ENCODE data around the gene BORCS5. TPM values are rescaled to one million over a fixed set of nuclear protein-coding genes. Genes with fewer than 3 reads are reported as not detected.

The BORCS5 gene
- total and polyA plus RNA-seq, 2 of the 8 experiments (the other 6 are each of a cell fraction or from before 2014, with no cell fraction given): 8.3 to 17.4 TPM

- no peak overlapping the region for H2BK20ac ChIP-seq (ENCODE audit: low read length)
- H3K27me3 ChIP-seq (replicated peaks in 1 of 4; ENCODE audit: control insufficient read depth in 3 of 4, extremely low read depth in 1 of 4, insufficient read depth in 3 of 4, low read length in 3 of 4): no peaks in the 10 kb centered on the region
- H2BK5ac ChIP-seq (ENCODE audit: low read depth, low read length): no peak overlapping the region
- H3K79me1 ChIP-seq (ENCODE audit: low read depth, low read length): no peaks in the 10 kb centered on the region
- DNase-seq (ENCODE audit: low read depth in 1 of 2, low spot score in 2 of 2): no peak
- H3K56ac ChIP-seq (replicated peaks; ENCODE audit: insufficient read length, low read depth, low read length): no peak overlapping the region
- H3K4me1 ChIP-seq (replicated peaks in 1 of 4; ENCODE audit: control insufficient read depth in 3 of 4, insufficient read depth in 4 of 4, low read length in 3 of 4): peaks cover 0 to 3% (median 0%) of the 10 kb centered on the region in 4 experiments; a peak in 2 of 7 replicates
- no peak overlapping the region for H2BK12ac ChIP-seq (ENCODE audit: low read depth, low read length)
- no peak for FAIRE-seq
- no peak overlapping the region for H2BK120ac ChIP-seq (replicated peaks; ENCODE audit: low read depth, low read length)
- H4K20me1 ChIP-seq (replicated peaks in 1 of 2; ENCODE audit: control insufficient read depth in 1 of 2, insufficient read depth in 2 of 2, low read length in 2 of 2): no peaks in the 10 kb centered on the region
- WGBS, 2 experiments (ENCODE audit: extremely low coverage in 1 of 2, insufficient coverage in 1 of 2, insufficient read length in 1 of 2, insufficient replicate concordance in 2 of 2, low coverage in 1 of 2, low lambda C conversion rate in 2 of 2, missing lambda C conversion rate in 1 of 2): 92% methylated on average over 5 of the region's 5 CpGs; no CpG with 5 or more reads in 1 of the 2 experiments
- H2AK5ac ChIP-seq (ENCODE audit: low read depth, low read length): no peak overlapping the region
- no peak overlapping the region for H3K27ac ChIP-seq (ENCODE audit: low read depth, low read length)
- peaks cover 0 to 5% (median under 1%) of the 10 kb centered on the region in 4 experiments; a peak in 1 of 8 replicates for H3K36me3 ChIP-seq (ENCODE audit: control insufficient read depth in 2 of 4, insufficient read depth in 4 of 4, low read length in 3 of 4)
- H2AFZ ChIP-seq (ENCODE audit: low read length): no peak overlapping the region
- no peak overlapping the region for H3K4me2 ChIP-seq (ENCODE audit: insufficient read depth in 1 of 2, low read depth in 2 of 2, low read length in 2 of 2)
- H3K9ac ChIP-seq (replicated peaks in 1 of 4; ENCODE audit: extremely low read depth in 1 of 4, low read depth in 3 of 4, low read length in 3 of 4): no peak overlapping the region
- no peak overlapping the region for H3K23ac ChIP-seq (ENCODE audit: insufficient read length)
- H3K14ac ChIP-seq (ENCODE audit: insufficient read length): no peak overlapping the region
- H3K9me3 ChIP-seq (ENCODE audit: insufficient read depth in 2 of 2, low read depth in 1 of 2, low read length in 1 of 2): no peaks in the 10 kb centered on the region
- no peak overlapping the region for H4K91ac ChIP-seq (replicated peaks; ENCODE audit: insufficient read length, low read length)
- no peak overlapping the region for H3K4me3 ChIP-seq (ENCODE audit: extremely low read depth in 1 of 4, insufficient read depth in 2 of 4, low read depth in 3 of 4, low read length in 4 of 4)
- ChIA-PET CTCF (ENCODE audit: partially characterized antibody) (no interaction called here), POLR2A (ENCODE audit: partially characterized antibody) (interaction anchor here (1.2 kb wide), 1 partner anchor 9 kb away, joined by 4 read pairs; the partner anchor contains the start of gene BORCS5)
- H3K4ac ChIP-seq (replicated peaks; ENCODE audit: insufficient read length, low read depth, low read length): no peak overlapping the region
- H3K18ac ChIP-seq (ENCODE audit: extremely low read depth, low read length): no peak overlapping the region
- no peak overlapping the region for H2BK15ac ChIP-seq (ENCODE audit: low read length)
- H4K8ac ChIP-seq (ENCODE audit: extremely low read depth, insufficient read depth, low read length): no peak overlapping the region
- no peaks in the 10 kb centered on the region for H3K79me2 ChIP-seq (ENCODE audit: control insufficient read depth in 1 of 2, insufficient read depth in 2 of 2, low read length in 2 of 2)
- no peak overlapping the region for H4K5ac ChIP-seq (ENCODE audit: insufficient read length, low read depth, low read length)
- H3K23me2 ChIP-seq (ENCODE audit: low read depth, low read length): no peaks in the 10 kb centered on the region
- TF ChIP-seq CTCF (IDR thresholded peaks at IDR 0.05; ENCODE audit: control extremely low read depth in 1 of 3, insufficient read depth in 1 of 3, low read depth in 1 of 3, low read length in 3 of 3) (no peak), CHD1 (IDR thresholded peaks at IDR 0.05; ENCODE audit: low read depth, low read length) (no peak), TCF12 (IDR thresholded peaks at IDR 0.05; ENCODE audit: low read depth, low read length) (no peak), ATF3 (IDR thresholded peaks at IDR 0.05; ENCODE audit: insufficient read depth, low read depth, low read length) (no peak), EZH2 (IDR thresholded peaks at IDR 0.05; ENCODE audit: low read depth, low read length, severe bottlenecking) (no peak), CHD2 (IDR thresholded peaks at IDR 0.05; ENCODE audit: low read length) (no peak), SIRT6 (IDR thresholded peaks at IDR 0.05; ENCODE audit: low read length) (no peak), RAD21 (IDR thresholded peaks at IDR 0.05 in 1 of 2, conservative IDR thresholded peaks at IDR 0.05 in 1 of 2; ENCODE audit: low read depth in 2 of 2, low read length in 2 of 2) (no peak), POLR2A (IDR thresholded peaks at IDR 0.05; ENCODE audit: control extremely low read depth in 1 of 2, low read depth in 2 of 2, low read length in 2 of 2) (no peak), RBBP5 (IDR thresholded peaks at IDR 0.05; ENCODE audit: borderline replicate concordance, low read depth, low read length) (no peak), SIN3A (conservative IDR thresholded peaks at IDR 0.05 in 1 of 2, IDR thresholded peaks at IDR 0.05 in 1 of 2; ENCODE audit: low read depth in 1 of 2, low read length in 2 of 2) (no peak)
Measured at GRCh38 chr12:12365446-12365802, 8.5 kb downstream of the BORCS5 start.
